ENCODE results near the gene DCAKD.

Gene DCAKD

GRCh38 chr17:45051060-45051719 lies at the start of gene DCAKD:
Gene DCAKD (minus strand): TSS chr17:45051632. CDS start chr17:45034885, 16,747 bp downstream.
- peaks cover 8 to 19% of the 10 kb centered on the region in 2 donors for H3K4me1 ChIP-seq (ENCODE audit: control insufficient read depth in 2 of 2, insufficient read depth in 2 of 2, low read length in 2 of 2)
- peak within 1 kb of the TSS; percentile 93 to 96 for H3K4me3 ChIP-seq (ENCODE audit: low read length in 2 of 2)
- no peaks in the 10 kb centered on the region for H3K9me3 ChIP-seq (ENCODE audit: control insufficient read depth in 2 of 2, low read length in 2 of 2)
- H3K9ac ChIP-seq (ENCODE audit: low read depth in 1 of 2, low read length in 2 of 2): peak within 1 kb of the TSS; percentile 97 to 98
- no peaks in the 10 kb centered on the region for H3K36me3 ChIP-seq (ENCODE audit: control insufficient read depth in 2 of 2, insufficient read depth in 2 of 2, low read length in 2 of 2)
- H3K27me3 ChIP-seq (ENCODE audit: control insufficient read depth in 2 of 2, insufficient read depth in 2 of 2, low read length in 2 of 2): no peaks in the 10 kb centered on the region
- peak within 1 kb of the TSS; percentile 96 for H3K27ac ChIP-seq (ENCODE audit: low read depth in 2 of 2, low read length in 2 of 2)

GRCh38 chr17:45098869-45099616 lies 47.6 kb upstream of the DCAKD start:
- Histone ChIP-seq H3K9ac (ENCODE audit: low read depth in 1 of 2, low read length in 2 of 2) (no peak overlapping the region), H3K4me1 (ENCODE audit: control insufficient read depth in 2 of 2, insufficient read depth in 2 of 2, low read length in 2 of 2) (peaks cover 2 to 5% of the 10 kb centered on the region in 2 donors), H3K9me3 (ENCODE audit: control insufficient read depth in 2 of 2, low read length in 2 of 2) (no peaks in the 10 kb centered on the region), H3K27ac (ENCODE audit: low read depth in 2 of 2, low read length in 2 of 2) (no peak overlapping the region), H3K27me3 (ENCODE audit: control insufficient read depth in 2 of 2, insufficient read depth in 2 of 2, low read length in 2 of 2) (no peaks in the 10 kb centered on the region), H3K4me3 (ENCODE audit: low read length in 2 of 2) (no peak overlapping the region), H3K36me3 (ENCODE audit: control insufficient read depth in 2 of 2, insufficient read depth in 2 of 2, low read length in 2 of 2) (peaks cover 57 to 63% of the 10 kb centered on the region in 2 donors)

- Histone ChIP-seq H3K9me3 (ENCODE audit: control insufficient read depth in 2 of 2, low read length in 2 of 2) (no peaks in the 10 kb centered on the region), H3K36me3 (ENCODE audit: control insufficient read depth in 2 of 2, insufficient read depth in 2 of 2, low read length in 2 of 2) (peaks cover 53 to 60% of the 10 kb centered on the region in 2 donors), H3K27ac (ENCODE audit: low read depth in 2 of 2, low read length in 2 of 2) (no peak overlapping the region), H3K4me1 (ENCODE audit: control insufficient read depth in 2 of 2, insufficient read depth in 2 of 2, low read length in 2 of 2) (peaks cover 5 to 7% of the 10 kb centered on the region in 2 donors), H3K27me3 (ENCODE audit: control insufficient read depth in 2 of 2, insufficient read depth in 2 of 2, low read length in 2 of 2) (no peaks in the 10 kb centered on the region), H3K4me3 (ENCODE audit: low read length in 2 of 2) (no peak overlapping the region), H3K9ac (ENCODE audit: low read depth in 1 of 2, low read length in 2 of 2) (no peak overlapping the region)
Measured at GRCh38 chr17:45098081-45098868, 46.8 kb upstream of the DCAKD start.

- H3K27ac ChIP-seq (ENCODE audit: low read depth in 2 of 2, low read length in 2 of 2): no peak overlapping the region
- peaks cover 5 to 9% of the 10 kb centered on the region in 2 donors for H3K4me1 ChIP-seq (ENCODE audit: control insufficient read depth in 2 of 2, insufficient read depth in 2 of 2, low read length in 2 of 2)
- peaks cover 44 to 53% of the 10 kb centered on the region in 2 donors for H3K36me3 ChIP-seq (ENCODE audit: control insufficient read depth in 2 of 2, insufficient read depth in 2 of 2, low read length in 2 of 2)
- no peak overlapping the region for H3K9ac ChIP-seq (ENCODE audit: low read depth in 1 of 2, low read length in 2 of 2)
- H3K4me3 ChIP-seq (ENCODE audit: low read length in 2 of 2): no peak overlapping the region
- H3K27me3 ChIP-seq (ENCODE audit: control insufficient read depth in 2 of 2, insufficient read depth in 2 of 2, low read length in 2 of 2): no peaks in the 10 kb centered on the region
- no peaks in the 10 kb centered on the region for H3K9me3 ChIP-seq (ENCODE audit: control insufficient read depth in 2 of 2, low read length in 2 of 2)
Measured at GRCh38 chr17:45096926-45097325, 45.5 kb upstream of the DCAKD start.

- no peak overlapping the region for H3K9ac ChIP-seq (ENCODE audit: low read depth in 1 of 2, low read length in 2 of 2)
- no peaks in the 10 kb centered on the region for H3K27me3 ChIP-seq (ENCODE audit: control insufficient read depth in 2 of 2, insufficient read depth in 2 of 2, low read length in 2 of 2)
- H3K9me3 ChIP-seq (ENCODE audit: control insufficient read depth in 2 of 2, low read length in 2 of 2): no peaks in the 10 kb centered on the region
- no peak overlapping the region for H3K27ac ChIP-seq (ENCODE audit: low read depth in 2 of 2, low read length in 2 of 2)
- H3K4me3 ChIP-seq (ENCODE audit: low read length in 2 of 2): no peak overlapping the region
- H3K4me1 ChIP-seq (ENCODE audit: control insufficient read depth in 2 of 2, insufficient read depth in 2 of 2, low read length in 2 of 2): peaks cover 5 to 9% of the 10 kb centered on the region in 2 donors
- H3K36me3 ChIP-seq (ENCODE audit: control insufficient read depth in 2 of 2, insufficient read depth in 2 of 2, low read length in 2 of 2): peaks cover 41 to 54% of the 10 kb centered on the region in 2 donors
Measured at GRCh38 chr17:45096141-45096540, 44.7 kb upstream of the DCAKD start.

GRCh38 chr17:45093444-45094110 lies 42.1 kb upstream of the DCAKD start:
- no peaks in the 10 kb centered on the region for H3K9me3 ChIP-seq (ENCODE audit: control insufficient read depth in 2 of 2, low read length in 2 of 2)
- H3K4me1 ChIP-seq (ENCODE audit: control insufficient read depth in 2 of 2, insufficient read depth in 2 of 2, low read length in 2 of 2): peaks cover 0 to 6% of the 10 kb centered on the region in 2 donors
- H3K9ac ChIP-seq (ENCODE audit: low read depth in 1 of 2, low read length in 2 of 2): no peak overlapping the region
- no peak overlapping the region for H3K4me3 ChIP-seq (ENCODE audit: low read length in 2 of 2)
- H3K36me3 ChIP-seq (ENCODE audit: control insufficient read depth in 2 of 2, insufficient read depth in 2 of 2, low read length in 2 of 2): peaks cover 49 to 58% of the 10 kb centered on the region in 2 donors
- no peaks in the 10 kb centered on the region for H3K27me3 ChIP-seq (ENCODE audit: control insufficient read depth in 2 of 2, insufficient read depth in 2 of 2, low read length in 2 of 2)
- H3K27ac ChIP-seq (ENCODE audit: low read depth in 2 of 2, low read length in 2 of 2): peak overlapping the region; percentile 65 to 66

- H3K27me3 ChIP-seq (ENCODE audit: control insufficient read depth in 2 of 2, insufficient read depth in 2 of 2, low read length in 2 of 2): no peaks in the 10 kb centered on the region
- H3K36me3 ChIP-seq (ENCODE audit: control insufficient read depth in 2 of 2, insufficient read depth in 2 of 2, low read length in 2 of 2): peaks cover 43 to 57% of the 10 kb centered on the region in 2 donors
- H3K9me3 ChIP-seq (ENCODE audit: control insufficient read depth in 2 of 2, low read length in 2 of 2): no peaks in the 10 kb centered on the region
- peaks cover 2 to 9% of the 10 kb centered on the region in 2 donors for H3K4me1 ChIP-seq (ENCODE audit: control insufficient read depth in 2 of 2, insufficient read depth in 2 of 2, low read length in 2 of 2)
- H3K27ac ChIP-seq (ENCODE audit: low read depth in 2 of 2, low read length in 2 of 2): peak overlapping the region; percentile 65 to 66
- H3K4me3 ChIP-seq (ENCODE audit: low read length in 2 of 2): no peak overlapping the region
- no peak overlapping the region for H3K9ac ChIP-seq (ENCODE audit: low read depth in 1 of 2, low read length in 2 of 2)
Measured at GRCh38 chr17:45092911-45093430, 41.5 kb upstream of the DCAKD start.

- peaks cover 6 to 10% of the 10 kb centered on the region in 2 donors for H3K4me1 ChIP-seq (ENCODE audit: control insufficient read depth in 2 of 2, insufficient read depth in 2 of 2, low read length in 2 of 2)
- H3K9ac ChIP-seq (ENCODE audit: low read depth in 1 of 2, low read length in 2 of 2): no peak overlapping the region
- no peaks in the 10 kb centered on the region for H3K27me3 ChIP-seq (ENCODE audit: control insufficient read depth in 2 of 2, insufficient read depth in 2 of 2, low read length in 2 of 2)
- H3K4me3 ChIP-seq (ENCODE audit: low read length in 2 of 2): no peak overlapping the region
- H3K9me3 ChIP-seq (ENCODE audit: control insufficient read depth in 2 of 2, low read length in 2 of 2): no peaks in the 10 kb centered on the region
- peak overlapping the region; percentile 31 to 65 for H3K27ac ChIP-seq (ENCODE audit: low read depth in 2 of 2, low read length in 2 of 2)
- H3K36me3 ChIP-seq (ENCODE audit: control insufficient read depth in 2 of 2, insufficient read depth in 2 of 2, low read length in 2 of 2): peaks cover 32 to 52% of the 10 kb centered on the region in 2 donors
Measured at GRCh38 chr17:45091778-45092425, 40.5 kb upstream of the DCAKD start.

GRCh38 chr17:45090711-45091110 lies 39.3 kb upstream of the DCAKD start:
- H3K36me3 ChIP-seq (ENCODE audit: control insufficient read depth in 2 of 2, insufficient read depth in 2 of 2, low read length in 2 of 2): peaks cover 27 to 48% of the 10 kb centered on the region in 2 donors

More at GRCh38 chr17:45090711-45091110, 39.3 kb upstream of the DCAKD start:
- H3K4me3 ChIP-seq (ENCODE audit: low read length in 2 of 2): no peak overlapping the region
- peaks cover 6 to 10% of the 10 kb centered on the region in 2 donors for H3K4me1 ChIP-seq (ENCODE audit: control insufficient read depth in 2 of 2, insufficient read depth in 2 of 2, low read length in 2 of 2)
- H3K9ac ChIP-seq (ENCODE audit: low read depth in 1 of 2, low read length in 2 of 2): no peak overlapping the region
- H3K27me3 ChIP-seq (ENCODE audit: control insufficient read depth in 2 of 2, insufficient read depth in 2 of 2, low read length in 2 of 2): no peaks in the 10 kb centered on the region
- H3K27ac ChIP-seq (ENCODE audit: low read depth in 2 of 2, low read length in 2 of 2): no peak overlapping the region
- no peaks in the 10 kb centered on the region for H3K9me3 ChIP-seq (ENCODE audit: control insufficient read depth in 2 of 2, low read length in 2 of 2)
